Retinal pigment epithelial cell (primary cell): ENCODE data around the gene GPR173.
A peak's percentile ranks its signal among the peaks of the same experiment; 100 is the strongest.

ENCODE experiments used
- DNase-seq: peaks from one replicate; pipeline ENCODE4 v3.0.0-alpha.2; 2010; ENCODE audit warnings: low read depth
- H3K4me3 ChIP-seq: 2 replicates; pipeline ENCODE4 v1.5.1; 2011; ENCODE audit warnings: mild to moderate bottlenecking, low read length, control low read depth, moderate library complexity
- TF ChIP-seq, protein P1 (sequence below): conservative IDR thresholded peaks from 2 replicates; pipeline ENCODE4 v1.5.1; 2011; ENCODE audit warnings: low read depth, low read length, control low read depth, inconsistent platforms

Gene GPR173

GRCh38 chrX:53088136-53088974 lies 39.8 kb downstream of the GPR173 start:
- TF ChIP-seq, protein P1, sequence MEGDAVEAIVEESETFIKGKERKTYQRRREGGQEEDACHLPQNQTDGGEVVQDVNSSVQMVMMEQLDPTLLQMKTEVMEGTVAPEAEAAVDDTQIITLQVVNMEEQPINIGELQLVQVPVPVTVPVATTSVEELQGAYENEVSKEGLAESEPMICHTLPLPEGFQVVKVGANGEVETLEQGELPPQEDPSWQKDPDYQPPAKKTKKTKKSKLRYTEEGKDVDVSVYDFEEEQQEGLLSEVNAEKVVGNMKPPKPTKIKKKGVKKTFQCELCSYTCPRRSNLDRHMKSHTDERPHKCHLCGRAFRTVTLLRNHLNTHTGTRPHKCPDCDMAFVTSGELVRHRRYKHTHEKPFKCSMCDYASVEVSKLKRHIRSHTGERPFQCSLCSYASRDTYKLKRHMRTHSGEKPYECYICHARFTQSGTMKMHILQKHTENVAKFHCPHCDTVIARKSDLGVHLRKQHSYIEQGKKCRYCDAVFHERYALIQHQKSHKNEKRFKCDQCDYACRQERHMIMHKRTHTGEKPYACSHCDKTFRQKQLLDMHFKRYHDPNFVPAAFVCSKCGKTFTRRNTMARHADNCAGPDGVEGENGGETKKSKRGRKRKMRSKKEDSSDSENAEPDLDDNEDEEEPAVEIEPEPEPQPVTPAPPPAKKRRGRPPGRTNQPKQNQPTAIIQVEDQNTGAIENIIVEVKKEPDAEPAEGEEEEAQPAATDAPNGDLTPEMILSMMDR: no peak
- DNase-seq: peak; percentile 33
- peak overlapping the region; percentile 65 for H3K4me3 ChIP-seq

GRCh38 chrX:53089224-53089842 lies 40.7 kb downstream of the GPR173 start:
- TF ChIP-seq, protein P1: peak; percentile 93
- DNase-seq: no peak

GRCh38 chrX:53089925-53090324 lies 41.3 kb downstream of the GPR173 start:
- H3K4me3 ChIP-seq: no peak overlapping the region
- TF ChIP-seq, protein P1: no peak
- DNase-seq: no peak

More at GRCh38 chrX:53089224-53089842, 40.7 kb downstream of the GPR173 start:
- H3K4me3 ChIP-seq: peak overlapping the region; percentile 65

DNA sequence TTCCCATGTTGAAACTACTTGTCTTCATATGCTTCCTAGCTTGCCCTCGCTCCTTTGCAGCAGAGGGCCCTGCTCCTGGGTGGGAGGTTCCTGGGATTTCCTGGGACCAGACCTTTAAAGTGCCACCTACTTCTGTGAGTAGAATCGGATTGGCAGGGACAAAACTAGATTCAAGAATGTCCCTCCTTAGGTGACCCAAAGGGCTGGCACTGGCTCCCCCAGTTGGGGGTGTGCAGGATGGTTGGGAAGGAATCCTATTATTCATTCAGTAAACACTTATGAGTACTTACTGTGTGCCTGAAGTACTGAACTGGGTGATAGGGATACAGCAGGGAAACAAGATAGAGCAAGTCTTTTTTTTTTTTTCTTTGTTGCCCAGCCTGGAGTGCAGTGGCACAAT lies 42.8 kb downstream of the GPR173 start:
- no peak overlapping the region for H3K4me3 ChIP-seq
- TF ChIP-seq, protein P1: no peak
- DNase-seq: no peak

GRCh38 chrX:53093177-53093655 lies 44.6 kb downstream of the GPR173 start:
- TF ChIP-seq, protein P1: peak; percentile 54
- H3K4me3 ChIP-seq: peak overlapping the region; percentile 54
- peak; percentile 18 for DNase-seq

- peak within 1 kb of the TSS; percentile 72 for H3K4me3 ChIP-seq
- TF ChIP-seq, protein P1: no peak
- DNase-seq: peak; percentile 81
Observed at GRCh38 chrX:53093748-53094581, 45.4 kb downstream of the GPR173 start, which contains the start of gene KANTR. TSS of gene KANTR (plus strand) at chrX:53094142. CDS start at chrX:53124273, 30,131 bp downstream.
